H9 (cell line): ENCODE measurements around the gene SPATS2. TPM values are rescaled to one million over a fixed set of nuclear protein-coding genes. Genes with fewer than 3 reads are reported as not detected.

Experiments
- DNase-seq: peaks from one replicate; pipeline ENCODE4 v3.0.0-alpha.2; 2017
- H2AFZ ChIP-seq: one replicate; pipeline ENCODE4 v1.6.1; 2013; ENCODE audit warnings: mild to moderate bottlenecking, low read length, control low read depth, moderate library complexity
- H2AK5ac ChIP-seq: 2 replicates; pipeline ENCODE4 v1.6.1; 2013; ENCODE audit warnings: low read length, control low read depth, mixed read lengths; ENCODE audit not compliant: insufficient read length
- H2BK120ac ChIP-seq: one replicate; pipeline ENCODE4 v1.6.1; 2013; ENCODE audit warnings: low read depth, mild to moderate bottlenecking, low read length, control low read depth, inconsistent platforms; ENCODE audit not compliant: poor library complexity, severe bottlenecking
- H2BK12ac ChIP-seq: 2 replicates; pipeline ENCODE4 v1.6.1; 2013; ENCODE audit warnings: low read length, control low read depth, mixed read lengths, low read depth; ENCODE audit not compliant: insufficient read length
- H2BK15ac ChIP-seq: 2 replicates; pipeline ENCODE4 v1.6.1; 2013; ENCODE audit warnings: low read depth, low read length, control low read depth
- H2BK20ac ChIP-seq: one replicate; pipeline ENCODE4 v1.6.1; 2013; ENCODE audit warnings: low read depth, mild to moderate bottlenecking, low read length, control low read depth, inconsistent platforms; ENCODE audit not compliant: poor library complexity, severe bottlenecking
- H2BK5ac ChIP-seq: 2 replicates; pipeline ENCODE4 v1.6.1; 2013; ENCODE audit warnings: low read length, control low read depth, mixed read lengths; ENCODE audit not compliant: insufficient read length
- H3K14ac ChIP-seq: 2 replicates; pipeline ENCODE4 v1.6.1; 2013; ENCODE audit warnings: low read length, control low read depth; ENCODE audit not compliant: insufficient read depth
- H3K18ac ChIP-seq: 2 replicates; pipeline ENCODE4 v1.6.1; 2013; ENCODE audit warnings: low read depth, mild to moderate bottlenecking, mixed read lengths, low read length, control low read depth; ENCODE audit not compliant: insufficient read length
- H3K23ac ChIP-seq: 2 replicates; pipeline ENCODE4 v1.6.1; 2013; ENCODE audit warnings: low read length, control low read depth, mixed read lengths, low read depth; ENCODE audit not compliant: insufficient read length
- H3K23me2 ChIP-seq: 2 replicates; pipeline ENCODE4 v1.6.1; 2013; ENCODE audit warnings: low read depth, mild to moderate bottlenecking, mixed read lengths, low read length, control low read depth; ENCODE audit not compliant: insufficient read length, poor library complexity, severe bottlenecking
- H3K27ac ChIP-seq: 2 replicates; pipeline ENCODE4 v1.5.1; 2013; ENCODE audit warnings: low read length, control low read depth, mixed read lengths, low read depth; ENCODE audit not compliant: insufficient read length
- H3K27me3 ChIP-seq: 2 replicates; pipeline ENCODE4 v1.6.1; 2013; ENCODE audit warnings: low read length, control low read depth, inconsistent platforms; ENCODE audit not compliant: insufficient read depth
- H3K4ac ChIP-seq: 2 replicates; pipeline ENCODE4 v1.6.1; 2013; ENCODE audit warnings: low read depth, mild to moderate bottlenecking, control low read depth, inconsistent platforms, low read length, moderate library complexity
- H3K4me1 ChIP-seq: 2 replicates; pipeline ENCODE4 v1.6.1; 2013; ENCODE audit warnings: low read length, control low read depth, inconsistent platforms; ENCODE audit not compliant: insufficient read depth
- H3K4me2 ChIP-seq: 2 replicates; pipeline ENCODE4 v1.6.1; 2013; ENCODE audit warnings: low read length, control low read depth, mixed read lengths; ENCODE audit not compliant: insufficient read length, insufficient read depth
- H3K56ac ChIP-seq: 2 replicates; pipeline ENCODE4 v1.6.1; 2013; ENCODE audit warnings: low read depth, mild to moderate bottlenecking, mixed read lengths, low read length, control low read depth; ENCODE audit not compliant: insufficient read length
- H3K79me1 ChIP-seq: 2 replicates; pipeline ENCODE4 v1.6.1; 2013; ENCODE audit warnings: low read depth, mild to moderate bottlenecking, moderate library complexity, low read length, control low read depth, inconsistent platforms; ENCODE audit not compliant: insufficient read depth, poor library complexity, severe bottlenecking
- H3K79me2 ChIP-seq: 2 replicates; pipeline ENCODE4 v1.6.1; 2013; ENCODE audit warnings: low read length, control low read depth, inconsistent platforms; ENCODE audit not compliant: insufficient read depth
- H3K9ac ChIP-seq: 2 replicates; pipeline ENCODE4 v1.6.1; 2013; ENCODE audit warnings: low read length, control low read depth, mixed read lengths; ENCODE audit not compliant: insufficient read length; ENCODE audit errors: extremely low read depth
- H3K9me3 ChIP-seq: one replicate; pipeline ENCODE4 v1.6.1; 2013; ENCODE audit warnings: low read depth, low read length, inconsistent platforms; ENCODE audit not compliant: control insufficient read depth
- H3T11ph ChIP-seq: one replicate; pipeline ENCODE4 v1.6.1; 2013; ENCODE audit warnings: mild to moderate bottlenecking, low read length, control low read depth, inconsistent platforms
- H4K20me1 ChIP-seq: one replicate; pipeline ENCODE4 v1.6.1; 2013; ENCODE audit not compliant: control insufficient read depth, insufficient read length, insufficient read depth
- H4K5ac ChIP-seq: 2 replicates; pipeline ENCODE4 v1.6.1; 2013; ENCODE audit warnings: low read depth, mild to moderate bottlenecking, mixed read lengths, low read length, control low read depth; ENCODE audit not compliant: insufficient read length
- H4K8ac ChIP-seq: replicated peaks from 2 replicates; pipeline ENCODE4 v1.6.1; 2013; ENCODE audit warnings: low read length, control low read depth, mixed read lengths, low read depth; ENCODE audit not compliant: insufficient read length
- H4K91ac ChIP-seq: 2 replicates; pipeline ENCODE4 v1.6.1; 2013; ENCODE audit warnings: low read depth, mild to moderate bottlenecking, moderate library complexity, mixed read lengths, low read length, control low read depth; ENCODE audit not compliant: insufficient read length
- H3K27ac Mint-ChIP-seq, 3 experiments: 2 replicates in 2 of 3; 3 replicates in 1 of 3; pipeline ENCODE4 v1.8.0; 2020 to 2021; ENCODE audit warnings: mixed read lengths in 3 of 3, mild to moderate bottlenecking in 1 of 3, moderate library complexity in 1 of 3
- H3K27me3 Mint-ChIP-seq: 2 replicates; pipeline ENCODE4 v1.8.0; 2021; ENCODE audit warnings: low read depth, mild to moderate bottlenecking, moderate library complexity, mixed read lengths
- H3K36me3 Mint-ChIP-seq, 3 experiments: 2 replicates in 2 of 3; 3 replicates in 1 of 3; pipeline ENCODE4 v1.8.0; 2020 to 2021; ENCODE audit warnings: low read depth in 3 of 3, mixed read lengths in 3 of 3; ENCODE audit not compliant: insufficient read depth in 1 of 3
- H3K4me1 Mint-ChIP-seq, 2 experiments: 2 replicates each; pipeline ENCODE4 v1.8.0; 2020; ENCODE audit warnings: mixed read lengths in 2 of 2
- H3K4me3 Mint-ChIP-seq, 2 experiments: 2 replicates in 1 of 2; 3 replicates in 1 of 2; pipeline ENCODE4 v1.8.0; 2020 to 2021; ENCODE audit warnings: mild to moderate bottlenecking in 2 of 2, mixed read lengths in 2 of 2, moderate library complexity in 1 of 2
- H3K9me3 Mint-ChIP-seq, 2 experiments: 2 replicates in 1 of 2; 3 replicates in 1 of 2; pipeline ENCODE4 v1.8.0; 2020; ENCODE audit warnings: mild to moderate bottlenecking in 2 of 2, mixed read lengths in 2 of 2, moderate library complexity in 1 of 2
- WGBS: extraction: QIAGEN DNeasy Blood & Tissue Kit; methylation state at CpG from one replicate; pipeline ENCODE4 v1.1.7; 2013; ENCODE audit warnings: missing lambda C conversion rate, low lambda C conversion rate, mixed read lengths; ENCODE audit not compliant: insufficient read length; ENCODE audit errors: extremely low coverage; 5-methylcytosine and 5-hydroxymethylcytosine counted together
- total RNA-seq: library from RNA; stranded (reverse); gene quantifications from 2 replicates; pipeline ENCODE4 v1.2.1, GENCODE V29; 2021
- TF ChIP-seq, protein P1 (sequence below): fragments of 200-600 bp; sonication (generic); conservative IDR thresholded peaks from 3 replicates; pipeline ENCODE4 v1.8.0; 2021; ENCODE audit warnings: antibody characterized with exemption, mild to moderate bottlenecking

SPATS2 gene
- total RNA-seq, 1 experiment from 2014 or later: 17.1 TPM

DNA sequence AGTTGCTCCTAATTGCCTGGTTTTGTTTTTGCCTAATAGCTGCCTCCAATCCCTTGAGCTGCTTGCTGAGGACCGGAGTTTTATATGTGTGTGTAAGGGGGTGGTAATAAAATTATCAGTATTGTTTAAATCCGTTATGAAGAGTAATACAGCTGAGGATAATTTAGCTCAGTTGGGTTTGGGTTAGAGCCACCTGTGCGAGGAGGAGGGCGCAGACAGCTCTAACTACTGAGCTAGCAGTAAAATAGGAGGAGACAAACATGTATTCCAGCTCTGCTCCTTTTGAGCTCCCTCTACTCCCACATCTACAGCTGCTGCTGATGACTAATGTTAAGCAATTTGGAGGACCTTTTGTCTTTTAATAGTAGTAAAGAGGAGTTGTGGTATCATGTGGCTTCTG lies 61.5 kb downstream of the SPATS2 start:
- no peak overlapping the region for H2BK5ac ChIP-seq
- WGBS: no CpG with 5 or more reads among the region's 4 CpGs

More for the DNA sequence above, 61.5 kb downstream of the SPATS2 start:
- no peaks in the 10 kb centered on the region for H3K79me2 ChIP-seq
- no peak overlapping the region for H2BK12ac ChIP-seq
- H4K5ac ChIP-seq: no peak overlapping the region
- no peak overlapping the region for H3K18ac ChIP-seq
- H3K23ac ChIP-seq: no peak overlapping the region
- no peak overlapping the region for H3K9ac ChIP-seq
- H3K4me1 ChIP-seq: no peaks in the 10 kb centered on the region
- no peaks in the 10 kb centered on the region for H3K23me2 ChIP-seq
- Mint-ChIP-seq H3K4me3 (no peak overlapping the region; a peak in 1 of 5 replicates), H3K4me1 (peaks cover 8 to 9% of the 10 kb centered on the region in 2 experiments), H3K9me3 (peaks cover 0 to 1% of the 10 kb centered on the region in 2 experiments; a peak in 1 of 5 replicates), H3K27ac (peak overlapping the region in 1 of 3 experiments; percentile 18; a peak in 2 of 7 replicates), H3K36me3 (peaks cover 8 to 15% (median 12%) of the 10 kb centered on the region in 3 experiments; a peak in 6 of 7 replicates), H3K27me3 (no peaks in the 10 kb centered on the region)
- H4K20me1 ChIP-seq: no peaks in the 10 kb centered on the region
- H3K27ac ChIP-seq: no peak overlapping the region
- no peaks in the 10 kb centered on the region for H3K27me3 ChIP-seq
- no peak overlapping the region for H4K8ac ChIP-seq
- H3K79me1 ChIP-seq: peaks cover 2% of the 10 kb centered on the region
- no peak overlapping the region for H3K4ac ChIP-seq
- no peak for DNase-seq
- no peak overlapping the region for H2BK20ac ChIP-seq
- no peak overlapping the region for H3K4me2 ChIP-seq
- no peak overlapping the region for H3K56ac ChIP-seq
- H2BK120ac ChIP-seq: no peak overlapping the region
- no peak overlapping the region for H4K91ac ChIP-seq
- no peak overlapping the region for H2AK5ac ChIP-seq
- no peak overlapping the region for H2AFZ ChIP-seq
- no peaks in the 10 kb centered on the region for H3K9me3 ChIP-seq
- TF ChIP-seq, protein P1, sequence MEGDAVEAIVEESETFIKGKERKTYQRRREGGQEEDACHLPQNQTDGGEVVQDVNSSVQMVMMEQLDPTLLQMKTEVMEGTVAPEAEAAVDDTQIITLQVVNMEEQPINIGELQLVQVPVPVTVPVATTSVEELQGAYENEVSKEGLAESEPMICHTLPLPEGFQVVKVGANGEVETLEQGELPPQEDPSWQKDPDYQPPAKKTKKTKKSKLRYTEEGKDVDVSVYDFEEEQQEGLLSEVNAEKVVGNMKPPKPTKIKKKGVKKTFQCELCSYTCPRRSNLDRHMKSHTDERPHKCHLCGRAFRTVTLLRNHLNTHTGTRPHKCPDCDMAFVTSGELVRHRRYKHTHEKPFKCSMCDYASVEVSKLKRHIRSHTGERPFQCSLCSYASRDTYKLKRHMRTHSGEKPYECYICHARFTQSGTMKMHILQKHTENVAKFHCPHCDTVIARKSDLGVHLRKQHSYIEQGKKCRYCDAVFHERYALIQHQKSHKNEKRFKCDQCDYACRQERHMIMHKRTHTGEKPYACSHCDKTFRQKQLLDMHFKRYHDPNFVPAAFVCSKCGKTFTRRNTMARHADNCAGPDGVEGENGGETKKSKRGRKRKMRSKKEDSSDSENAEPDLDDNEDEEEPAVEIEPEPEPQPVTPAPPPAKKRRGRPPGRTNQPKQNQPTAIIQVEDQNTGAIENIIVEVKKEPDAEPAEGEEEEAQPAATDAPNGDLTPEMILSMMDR: no peak
- H3K14ac ChIP-seq: no peak overlapping the region
- H2BK15ac ChIP-seq: no peak overlapping the region
- H3T11ph ChIP-seq: no peak overlapping the region
